ENCODE data around the gene GRK6. TPM values are rescaled to one million over a fixed set of nuclear protein-coding genes. Genes with fewer than 3 reads are reported as not detected.

Gene GRK6
- total and polyA plus RNA-seq, 4 donors: 13.0 to 27.6 (median 20.4) TPM

DNA sequence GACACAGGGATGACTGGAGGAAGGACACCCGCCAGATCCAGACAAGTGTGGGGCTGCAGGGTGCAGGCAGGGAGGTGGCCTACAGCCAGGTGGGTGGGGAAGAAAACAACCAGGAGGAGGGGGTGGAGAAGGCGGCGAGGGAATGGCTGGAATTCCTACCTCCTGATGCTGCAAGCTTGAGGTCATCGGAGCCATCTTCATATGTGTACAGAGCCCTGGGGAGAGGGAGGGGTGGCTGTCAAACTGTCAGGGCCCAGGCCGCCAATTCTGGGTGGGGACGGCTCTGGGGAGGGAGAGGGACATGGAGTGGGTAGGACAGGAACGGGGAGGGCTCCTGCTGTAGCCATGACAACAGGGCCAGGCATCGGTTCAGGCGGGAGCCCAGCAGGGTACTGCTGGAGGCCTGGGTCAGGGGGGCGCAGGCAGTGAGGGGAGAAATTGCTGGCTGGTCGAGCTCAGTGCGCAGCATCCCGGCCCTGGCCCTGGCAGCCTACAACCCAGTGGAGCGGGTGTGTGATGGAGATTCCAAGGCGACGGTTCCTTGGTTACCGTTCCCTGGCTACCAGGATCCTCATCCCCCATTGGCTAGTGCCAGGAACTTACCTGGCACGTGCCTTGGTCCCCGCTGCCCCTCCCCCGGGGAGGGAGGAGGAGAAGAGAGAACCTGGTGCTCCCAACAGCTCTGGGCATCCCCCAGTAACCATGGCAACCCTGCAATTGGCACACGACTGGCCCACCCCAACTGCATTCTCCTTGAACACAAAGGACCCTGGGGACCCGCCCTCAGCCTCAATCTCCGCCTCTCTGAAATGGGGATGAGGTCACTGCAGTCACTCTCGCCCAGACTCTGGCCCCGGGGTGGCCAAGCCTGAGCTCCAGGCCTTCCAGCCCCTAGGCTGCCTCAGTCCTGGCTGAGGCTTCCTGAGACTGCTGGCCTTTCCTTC lies 42.5 kb downstream of the GRK6 start:
- Histone ChIP-seq H3K36me3 (ENCODE audit: control insufficient read depth in 1 of 2, insufficient read depth in 2 of 2, low read length in 1 of 2) (peaks cover 0 to 4% of the 10 kb centered on the region in 2 donors), H3K9me3 (ENCODE audit: control insufficient read depth, low read length) (no peaks in the 10 kb centered on the region), H3K4me1 (ENCODE audit: control insufficient read depth in 1 of 2, insufficient read depth in 2 of 2, low read length in 2 of 2) (no peaks in the 10 kb centered on the region), H3K4me3 (ENCODE audit: low read length in 2 of 2) (no peak overlapping the region), H3K27me3 (ENCODE audit: control insufficient read depth in 1 of 2, insufficient read depth in 2 of 2, low read length in 1 of 2) (no peaks in the 10 kb centered on the region), H3K27ac (ENCODE audit: low read depth in 1 of 2, low read length in 2 of 2) (peak overlapping the region in 1 of 2 donors; percentile 9)
- WGBS, 2 donors: 24 to 39% methylated on average over 24 to 25 of the region's 25 CpGs
- DNase-seq (peak in 1 of 2 donors; percentile 83), ATAC-seq (ENCODE audit: low FRiP score) (peak; percentile 55)
- intact Hi-C loops (cut with DNase I): no loop called here

DNA sequence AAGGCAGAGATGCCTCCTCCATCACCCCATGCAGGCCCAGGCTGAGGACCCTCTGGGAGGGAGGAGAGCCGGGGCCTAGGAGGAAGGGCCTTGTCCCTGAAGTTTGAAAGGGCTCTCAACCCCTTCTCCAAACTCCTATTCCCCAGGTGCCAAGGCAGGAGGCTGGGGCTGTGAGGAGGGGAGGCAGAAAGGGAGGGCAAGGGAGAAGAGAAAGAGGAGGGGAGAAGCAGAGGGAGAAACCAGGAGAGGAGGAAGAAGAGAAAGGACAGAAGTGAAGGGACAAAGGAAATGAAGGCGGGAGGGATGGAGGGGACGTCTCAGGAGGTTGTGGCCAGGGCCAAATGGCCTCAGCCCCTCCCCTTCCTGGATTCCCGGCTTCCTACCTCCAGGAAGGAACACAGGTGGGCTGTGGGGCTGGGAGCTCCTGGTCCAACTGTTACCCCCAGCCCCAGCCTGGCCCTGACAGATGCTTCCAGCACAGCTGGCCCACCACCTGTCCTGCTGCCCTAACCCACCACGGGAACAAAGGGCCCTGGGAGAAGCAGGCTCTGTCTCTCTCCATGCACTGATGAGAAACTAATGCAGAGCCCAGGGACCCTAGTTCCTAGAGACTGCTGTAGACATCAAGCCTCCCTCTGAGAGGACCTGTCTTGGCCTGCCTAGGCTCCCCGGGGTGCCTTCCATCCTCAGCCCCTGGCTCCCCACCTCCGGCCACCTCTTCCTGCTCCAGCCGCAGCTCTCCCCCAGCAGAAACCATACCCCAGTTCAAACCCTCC lies 43.5 kb downstream of the GRK6 start:
- 51 to 53% methylated on average over 8 of the region's 8 CpGs for WGBS, 2 donors
- H3K36me3 ChIP-seq (ENCODE audit: control insufficient read depth in 1 of 2, insufficient read depth in 2 of 2, low read length in 1 of 2): peaks cover 0 to 4% of the 10 kb centered on the region in 2 donors
- no peak overlapping the region for H3K4me3 ChIP-seq (ENCODE audit: low read length in 2 of 2)
- H3K27ac ChIP-seq (ENCODE audit: low read depth in 1 of 2, low read length in 2 of 2): no peak overlapping the region
- H3K27me3 ChIP-seq (ENCODE audit: control insufficient read depth in 1 of 2, insufficient read depth in 2 of 2, low read length in 1 of 2): no peaks in the 10 kb centered on the region
- DNase-seq (no peak), ATAC-seq (ENCODE audit: low FRiP score) (no peak)
- H3K9me3 ChIP-seq (ENCODE audit: control insufficient read depth, low read length): no peaks in the 10 kb centered on the region
- intact Hi-C loops (cut with DNase I): no loop called here
- H3K4me1 ChIP-seq (ENCODE audit: control insufficient read depth in 1 of 2, insufficient read depth in 2 of 2, low read length in 2 of 2): no peaks in the 10 kb centered on the region

DNA sequence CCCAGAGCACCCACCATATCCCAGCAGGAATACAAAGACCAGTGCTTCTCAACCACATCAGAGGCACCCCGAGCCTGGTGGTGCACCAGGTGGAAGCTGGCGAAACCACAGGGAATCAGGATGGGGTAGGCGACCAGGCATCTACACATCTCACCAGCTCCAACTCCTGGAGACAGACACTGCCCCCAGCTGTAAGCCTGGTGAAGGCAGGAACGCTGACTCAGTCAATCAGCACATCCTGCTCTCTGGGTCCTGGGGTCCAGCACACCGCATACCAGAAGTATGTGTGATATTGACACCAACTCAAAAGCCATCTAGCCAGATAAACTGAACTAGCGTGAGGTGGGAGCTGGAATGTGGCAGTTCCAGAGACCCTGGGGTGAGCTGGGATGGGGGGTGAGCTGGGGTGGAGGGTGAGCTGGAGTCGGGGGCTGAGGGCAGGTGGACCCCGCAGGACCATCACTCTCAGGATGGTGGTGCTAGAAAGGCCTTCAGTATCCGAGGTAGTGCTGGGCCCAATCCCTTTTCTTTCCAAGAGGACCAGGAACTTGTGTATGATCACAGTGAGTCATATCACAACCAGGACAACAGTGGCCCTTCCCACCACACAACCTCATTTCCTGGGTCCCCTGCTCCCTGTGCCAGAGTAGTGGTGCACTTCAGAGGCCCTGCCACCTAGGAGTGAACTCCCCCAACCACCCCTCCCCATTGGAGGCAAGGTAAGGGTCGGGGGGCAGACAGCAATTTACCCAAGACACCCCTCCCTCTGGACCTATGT lies 44.5 kb downstream of the GRK6 start:
- Histone ChIP-seq H3K27me3 (ENCODE audit: control insufficient read depth in 1 of 2, insufficient read depth in 2 of 2, low read length in 1 of 2) (no peaks in the 10 kb centered on the region), H3K27ac (ENCODE audit: low read depth in 1 of 2, low read length in 2 of 2) (no peak overlapping the region), H3K4me3 (ENCODE audit: low read length in 2 of 2) (no peak overlapping the region), H3K4me1 (ENCODE audit: control insufficient read depth in 1 of 2, insufficient read depth in 2 of 2, low read length in 2 of 2) (no peaks in the 10 kb centered on the region), H3K9me3 (ENCODE audit: control insufficient read depth, low read length) (no peaks in the 10 kb centered on the region), H3K36me3 (ENCODE audit: control insufficient read depth in 1 of 2, insufficient read depth in 2 of 2, low read length in 1 of 2) (peaks cover 0 to 3% of the 10 kb centered on the region in 2 donors)
- intact Hi-C loops (cut with DNase I): no loop called here
- no peak for ATAC-seq (ENCODE audit: low FRiP score)
- WGBS, 2 donors: 63 to 73% methylated on average over 10 of the region's 10 CpGs
- no peak for DNase-seq

DNA sequence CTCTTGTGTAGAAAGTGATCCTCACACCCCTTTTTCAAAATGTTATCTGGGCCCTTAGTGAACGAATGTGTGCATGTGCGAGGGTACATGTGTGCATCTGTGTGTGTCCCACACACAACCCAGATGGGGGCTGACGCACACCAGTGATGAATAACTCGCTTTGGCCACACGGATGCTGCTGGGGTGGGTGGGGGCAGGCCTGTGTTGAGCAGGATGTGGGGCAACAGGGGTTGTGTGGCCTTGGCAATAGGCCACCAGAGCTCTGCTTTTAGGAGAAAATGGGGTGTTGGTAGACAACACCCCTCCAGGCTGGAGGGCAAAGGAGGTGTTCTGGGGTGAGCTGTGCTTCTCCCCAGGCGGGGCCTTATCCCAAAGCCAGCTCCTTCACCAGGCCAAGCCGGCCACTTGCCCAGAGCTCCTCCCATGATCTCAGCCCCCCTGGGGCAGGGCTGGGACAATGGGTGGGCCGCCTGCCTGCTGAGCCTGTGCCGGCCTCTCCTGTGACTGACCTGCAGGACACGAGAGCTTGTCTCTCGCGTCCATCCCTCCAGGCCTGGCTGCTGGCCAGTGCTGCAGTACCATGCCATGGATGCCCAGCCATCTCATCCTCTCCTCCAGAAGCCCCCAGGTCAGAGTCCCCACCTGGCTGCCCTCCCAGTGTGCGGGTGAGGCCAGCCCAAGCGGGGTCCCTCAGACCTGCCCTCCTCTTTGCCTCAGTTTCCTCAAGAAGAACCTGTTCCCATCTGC lies 45.3 kb downstream of the GRK6 start:
- 18 to 21% methylated on average over 12 to 14 of the region's 14 CpGs for WGBS, 2 donors
- peak; percentile 30 for ATAC-seq (ENCODE audit: low FRiP score)
- H3K27me3 ChIP-seq (ENCODE audit: control insufficient read depth in 1 of 2, insufficient read depth in 2 of 2, low read length in 1 of 2): no peaks in the 10 kb centered on the region
- no peaks in the 10 kb centered on the region for H3K9me3 ChIP-seq (ENCODE audit: control insufficient read depth, low read length)
- H3K27ac ChIP-seq (ENCODE audit: low read depth in 1 of 2, low read length in 2 of 2): no peak overlapping the region
- DNase-seq: peak in 1 of 2 donors; percentile 88
- H3K4me1 ChIP-seq (ENCODE audit: control insufficient read depth in 1 of 2, insufficient read depth in 2 of 2, low read length in 2 of 2): no peaks in the 10 kb centered on the region
- H3K4me3 ChIP-seq (ENCODE audit: low read length in 2 of 2): peak overlapping the region in 1 of 2 donors; percentile 51
- intact Hi-C loops (cut with DNase I): no loop called here
- no peaks in the 10 kb centered on the region for H3K36me3 ChIP-seq (ENCODE audit: control insufficient read depth in 1 of 2, insufficient read depth in 2 of 2, low read length in 1 of 2)

DNA sequence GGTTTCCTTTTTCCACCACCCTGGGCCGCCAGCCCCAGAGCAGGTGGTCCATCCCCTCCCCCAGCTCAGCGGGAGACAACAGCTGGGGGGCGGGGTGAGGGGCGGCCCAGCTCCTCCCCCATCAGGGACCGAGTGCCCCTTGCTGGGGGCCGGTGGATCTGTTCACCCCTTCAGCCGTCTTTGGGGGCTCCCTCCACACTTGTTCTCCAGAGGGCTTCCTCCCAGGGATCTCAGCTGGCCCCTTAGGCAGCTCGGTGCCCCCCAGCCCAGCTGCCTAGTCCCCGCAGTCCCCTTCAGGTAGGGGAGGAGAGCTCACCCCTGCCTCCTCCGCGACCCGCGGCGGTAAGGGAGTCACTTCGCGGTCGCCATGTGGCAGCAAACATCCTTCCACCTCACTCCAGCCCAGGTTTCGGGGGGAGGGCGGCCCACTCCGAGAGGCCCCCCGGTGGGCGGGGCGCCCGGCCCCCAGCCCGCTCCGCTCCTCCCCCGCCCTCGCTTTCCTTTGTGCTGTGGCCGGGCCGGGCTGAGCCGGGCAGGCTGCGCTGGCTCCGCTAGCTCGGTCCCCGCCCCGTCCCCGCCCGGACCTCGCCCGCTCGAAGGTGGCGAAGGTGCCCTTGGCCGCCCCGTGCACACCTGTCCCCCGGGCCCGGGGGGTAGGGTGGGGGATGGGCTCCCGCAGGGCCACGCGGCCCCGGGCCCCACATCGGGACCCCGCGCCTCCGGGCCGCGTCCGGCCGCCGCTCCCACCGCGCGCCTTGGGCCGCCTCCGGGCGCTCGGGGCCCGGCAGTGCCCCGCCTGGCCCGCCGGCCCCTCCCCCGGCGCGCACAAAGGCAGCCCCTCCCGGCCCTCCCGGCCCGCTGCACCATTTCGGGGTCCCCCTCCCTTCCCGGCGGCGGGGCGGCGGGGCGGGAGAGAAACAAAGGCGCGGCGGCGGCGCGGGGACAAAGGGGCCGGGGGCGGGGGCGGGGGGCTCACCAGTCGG lies 46.3 kb downstream of the GRK6 start:
- Histone ChIP-seq H3K4me3 (ENCODE audit: low read length in 2 of 2) (peak overlapping the region; percentile 51 to 77), H3K36me3 (ENCODE audit: control insufficient read depth in 1 of 2, insufficient read depth in 2 of 2, low read length in 1 of 2) (no peaks in the 10 kb centered on the region), H3K27me3 (ENCODE audit: control insufficient read depth in 1 of 2, insufficient read depth in 2 of 2, low read length in 1 of 2) (no peaks in the 10 kb centered on the region), H3K4me1 (ENCODE audit: control insufficient read depth in 1 of 2, insufficient read depth in 2 of 2, low read length in 2 of 2) (no peaks in the 10 kb centered on the region), H3K9me3 (ENCODE audit: control insufficient read depth, low read length) (no peaks in the 10 kb centered on the region), H3K27ac (ENCODE audit: low read depth in 1 of 2, low read length in 2 of 2) (no peak overlapping the region)
- intact Hi-C loops (cut with DNase I): no loop called here
- DNase-seq (peak in 1 of 2 donors; percentile 82), ATAC-seq (ENCODE audit: low FRiP score) (no peak)
- 1% methylated on average over 54 to 93 of the region's 93 CpGs for WGBS, 2 donors

DNA sequence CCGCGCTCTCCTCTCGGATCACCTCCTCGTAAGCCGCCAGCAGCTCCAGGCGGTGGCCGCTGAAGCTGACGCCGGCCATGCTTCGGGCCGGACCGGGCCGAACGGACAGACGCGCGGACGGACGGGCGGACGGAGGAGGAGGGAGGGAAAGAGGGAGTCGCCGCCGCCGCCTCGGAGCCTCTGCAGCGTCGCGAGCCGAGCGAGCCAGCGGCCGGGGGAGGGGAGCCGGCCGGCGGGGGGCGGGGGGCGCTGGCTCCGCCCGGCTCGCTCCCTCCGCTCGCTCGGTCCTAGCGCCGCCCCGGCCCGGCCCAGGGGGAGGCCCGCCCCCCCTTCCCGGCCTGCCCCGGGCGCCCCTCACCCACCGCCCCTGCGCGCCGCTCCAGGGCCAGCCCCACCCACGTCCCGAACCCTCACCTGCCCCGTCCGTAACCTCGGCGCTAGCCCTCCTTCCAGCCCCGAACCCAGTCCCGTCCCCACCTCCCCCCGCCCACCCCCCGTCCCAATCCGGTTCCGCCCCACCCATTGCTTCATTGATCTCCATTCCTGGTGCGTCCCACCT lies 47.0 kb downstream of the GRK6 start, which contains the start of gene DBN1:
Gene DBN1 (minus strand): TSS at position 192 of the 559 bp plus-strand sequence. CDS start 113 bp downstream, at position 79.
- WGBS, 2 donors: 0 to 1% methylated on average over 16 to 69 of the region's 69 CpGs

DNA sequence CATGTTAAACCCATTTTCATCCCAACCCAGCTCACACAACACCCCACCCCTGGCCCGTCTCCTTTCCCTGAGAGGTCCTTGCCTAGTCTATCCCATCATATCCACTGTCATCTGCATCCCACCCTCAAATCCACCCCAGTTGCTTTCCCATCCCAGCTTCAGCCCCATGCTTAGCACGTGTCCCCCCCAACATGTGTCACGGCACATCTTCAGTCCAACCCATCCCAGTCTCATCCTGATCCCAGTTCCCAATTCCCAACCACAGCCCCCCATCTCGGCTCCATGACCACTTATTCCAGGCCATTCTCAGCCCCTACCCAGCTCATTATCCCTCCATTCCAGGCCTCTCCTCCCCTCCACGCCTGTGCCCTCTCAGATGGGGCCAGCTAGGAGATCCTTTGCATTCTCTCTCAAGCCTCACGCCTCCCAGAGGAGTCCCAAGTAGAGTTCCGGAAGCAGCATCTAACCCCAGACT lies 47.6 kb downstream of the GRK6 start:
- WGBS, 2 donors: 20 to 21% methylated on average over 7 of the region's 7 CpGs
- Histone ChIP-seq H3K4me1 (ENCODE audit: control insufficient read depth in 1 of 2, insufficient read depth in 2 of 2, low read length in 2 of 2) (no peaks in the 10 kb centered on the region), H3K36me3 (ENCODE audit: control insufficient read depth in 1 of 2, insufficient read depth in 2 of 2, low read length in 1 of 2) (no peaks in the 10 kb centered on the region), H3K9me3 (ENCODE audit: control insufficient read depth, low read length) (no peaks in the 10 kb centered on the region), H3K27ac (ENCODE audit: low read depth in 1 of 2, low read length in 2 of 2) (peak overlapping the region in 1 of 2 donors; percentile 9), H3K27me3 (ENCODE audit: control insufficient read depth in 1 of 2, insufficient read depth in 2 of 2, low read length in 1 of 2) (no peaks in the 10 kb centered on the region), H3K4me3 (ENCODE audit: low read length in 2 of 2) (no peak overlapping the region)
- ATAC-seq (ENCODE audit: low FRiP score) (no peak), DNase-seq (no peak)
- intact Hi-C loops (cut with DNase I): no loop called here

More for the DNA sequence above, 47.0 kb downstream of the GRK6 start, which contains the start of gene DBN1:
- Histone ChIP-seq H3K27ac (ENCODE audit: low read depth in 1 of 2, low read length in 2 of 2) (peak within 1 kb of the TSS in 1 of 2 donors; percentile 48), H3K4me3 (ENCODE audit: low read length in 2 of 2) (peak within 1 kb of the TSS; percentile 51 to 77), H3K36me3 (ENCODE audit: control insufficient read depth in 1 of 2, insufficient read depth in 2 of 2, low read length in 1 of 2) (no peaks in the 10 kb centered on the region), H3K4me1 (ENCODE audit: control insufficient read depth in 1 of 2, insufficient read depth in 2 of 2, low read length in 2 of 2) (no peaks in the 10 kb centered on the region), H3K27me3 (ENCODE audit: control insufficient read depth in 1 of 2, insufficient read depth in 2 of 2, low read length in 1 of 2) (no peaks in the 10 kb centered on the region), H3K9me3 (ENCODE audit: control insufficient read depth, low read length) (no peaks in the 10 kb centered on the region)
- DNase-seq (peak in 1 of 2 donors; percentile 87), ATAC-seq (ENCODE audit: low FRiP score) (peak; percentile 47)
- intact Hi-C loops (cut with DNase I): no loop called here

All from aorta (tissue), 5 donors.